Kidney (tissue), 14 donors: ENCODE data around the gene NAGA. TPM values are rescaled to one million over a fixed set of nuclear protein-coding genes. Genes with fewer than 3 reads are reported as not detected.

Experiments used
- DNase-seq, 5 donors: peaks; one replicate each; pipeline ENCODE4 v3.0.0-alpha.2; 2013 to 2020
- FAIRE-seq: peaks from 2 replicates; lab custom pipeline; 2012; peaks lifted over from hg19 to GRCh38; lab: Jason Lieb, UNC
- H3K27ac ChIP-seq, 2 donors: one replicate each; pipeline ENCODE4 v1.7.0; 2013; ENCODE audit warnings: low read depth in 2 of 2, low read length in 2 of 2, inconsistent platforms in 1 of 2
- H3K27me3 ChIP-seq: one replicate; pipeline ENCODE4 v1.7.1; 2013; ENCODE audit warnings: low read length, inconsistent platforms; ENCODE audit not compliant: control insufficient read depth, insufficient read depth
- H3K36me3 ChIP-seq, 3 donors: one replicate each; pipeline versions ENCODE4 v1.7.0 to v1.7.1; 2013; ENCODE audit warnings: low read length in 3 of 3, control low read depth in 1 of 3, inconsistent platforms in 1 of 3; ENCODE audit not compliant: insufficient read depth in 3 of 3, control insufficient read depth in 2 of 3
- H3K4me1 ChIP-seq, 3 donors: one replicate each; pipeline versions ENCODE4 v1.7.0 to v1.7.1; 2013; ENCODE audit warnings: low read length in 3 of 3, inconsistent platforms in 1 of 3, low read depth in 1 of 3; ENCODE audit not compliant: control insufficient read depth in 2 of 3, insufficient read depth in 2 of 3
- H3K4me3 ChIP-seq, 3 donors: one replicate each; pipeline versions ENCODE4 v1.7.0 to v1.8.1; 2013; ENCODE audit warnings: low read length in 3 of 3, control low read depth in 1 of 3, inconsistent platforms in 1 of 3
- H3K9ac ChIP-seq, 3 donors: one replicate each; pipeline versions ENCODE4 v1.7.0 to v1.7.1; 2013; ENCODE audit warnings: low read length in 3 of 3, control low read depth in 1 of 3, inconsistent platforms in 1 of 3
- H3K9me3 ChIP-seq, 3 donors: one replicate each; pipeline versions ENCODE4 v1.7.0 to v1.7.1; 2013; ENCODE audit warnings: low read length in 3 of 3, control low read depth in 1 of 3, inconsistent platforms in 1 of 3; ENCODE audit not compliant: control insufficient read depth in 2 of 3, insufficient read depth in 1 of 3
- CTCF ChIP-seq: IDR thresholded peaks from 3 replicates; pipeline ENCODE4 v1.5.1; 2012; ENCODE audit warnings: mild to moderate bottlenecking, moderate library complexity, borderline replicate concordance; ENCODE audit not compliant: insufficient read depth; ENCODE audit errors: extremely low read depth
- intact Hi-C: fragments of 100-400 bp; cut with DNase I; formaldehyde crosslinking; loops from one replicate; pipeline ENCODE4 v1.11.1; 2022
- polyA plus RNA-seq: library from polyadenylated mRNA; stranded (reverse); fragments of 350-450 nt; fragmentation: Illumina TruSeq; extraction: RNeasy Lipid Tissue Mini Kit (QIAGEN cat#74804); gene quantifications from one replicate; pipeline ENCODE4 v1.2.3, GENCODE V29; 2014; ENCODE audit warnings: low read depth, low replicate concordance; ENCODE audit not compliant: insufficient read depth
- total RNA-seq: library from RNA; stranded (reverse); fragmentation: NEBNext Ultra II Directional; extraction: Animal tissue kit (Norgen Biotek cat#: 25700); gene quantifications from one replicate; pipeline ENCODE4 v1.2.1, GENCODE V29; 2021
- donor health status: control.
- donor health status: control.
- donor health status: control.
- donor health status: control.
- donor health status: control.
- donor health status: DM: yes; HTN: yes; CAD: no.
- donor health status: Normal renal cell carcinoma (clear cell type).

The NAGA gene
- total and polyA plus RNA-seq, 2 donors from 2014 or later, result 27.0 to 29.8 TPM

- intact Hi-C loops, result no loop called here
- no peaks in the 10 kb centered on the region for H3K9me3 ChIP-seq
- no peak for TF ChIP-seq CTCF
- peaks cover 3 to 24% (median 11%) of the 10 kb centered on the region in 3 donors for H3K36me3 ChIP-seq
- H3K9ac ChIP-seq, result peak within 1 kb of the TSS; percentile 83 to 97 (median 96)
- peaks cover 5 to 21% (median 11%) of the 10 kb centered on the region in 3 donors for H3K4me1 ChIP-seq
- peak; percentile 97 for FAIRE-seq
- peak within 1 kb of the TSS; percentile 94 to 99 for H3K27ac ChIP-seq
- H3K27me3 ChIP-seq, result no peaks in the 10 kb centered on the region
- peak within 1 kb of the TSS; percentile 89 to 97 (median 89) for H3K4me3 ChIP-seq
- DNase-seq, result peak; percentile 98 to 100 (median 99)
Observed at GRCh38 chr22:42079319-42080251, 9.0 kb upstream of the NAGA start, which contains the start of gene SMDT1. SMDT1 (plus strand) TSS chr22:42079700; CDS start chr22:42079769, 69 bp downstream.

GRCh38 chr22:42078469-42079318 lies 8.1 kb upstream of the NAGA start:
- H3K27me3 ChIP-seq, result no peaks in the 10 kb centered on the region
- H3K36me3 ChIP-seq, result peaks cover 0 to 15% (median 11%) of the 10 kb centered on the region in 3 donors
- TF ChIP-seq CTCF, result no peak
- peak overlapping the region; percentile 54 to 89 (median 59) for H3K4me3 ChIP-seq
- peaks cover 5 to 24% (median 13%) of the 10 kb centered on the region in 3 donors for H3K4me1 ChIP-seq
- DNase-seq (peak in 3 of 5 donors; percentile 63 to 86 (median 67)), FAIRE-seq (no peak)
- H3K27ac ChIP-seq, result peak overlapping the region; percentile 94 to 99
- intact Hi-C loops, result no loop called here
- H3K9me3 ChIP-seq, result no peaks in the 10 kb centered on the region
- H3K9ac ChIP-seq, result peak overlapping the region; percentile 28 to 97 (median 96)

- Histone ChIP-seq H3K27me3 (no peaks in the 10 kb centered on the region), H3K27ac (peak overlapping the region in 1 of 2 donors; percentile 94), H3K36me3 (peaks cover 0 to 6% (median 5%) of the 10 kb centered on the region in 3 donors), H3K4me1 (peaks cover 5 to 24% (median 15%) of the 10 kb centered on the region in 3 donors), H3K9me3 (no peaks in the 10 kb centered on the region), H3K4me3 (no peak overlapping the region), H3K9ac (peak overlapping the region in 1 of 3 donors; percentile 96)
- peak in 1 of 5 donors; percentile 53 for DNase-seq
- intact Hi-C loops, result no loop called here
- no peak for FAIRE-seq
- no peak for TF ChIP-seq CTCF
Observed at GRCh38 chr22:42077486-42078125, 7.0 kb upstream of the NAGA start.
